A549 (cell line): ENCODE data around the gene FRMD1. TPM values are rescaled to one million over a fixed set of nuclear protein-coding genes. Genes with fewer than 3 reads are reported as not detected.

Experiments
- ATAC-seq, 2 experiments: fragments of 200-7000 bp in 1 of 2; fragments of >200 bp in 1 of 2; cut with Nextera tagmentation in 1 of 2; cut with Tn5 transposase in 1 of 2; 3 replicates each; pipeline versions ENCODE4 v1.8.0 to v1.9.1; 2018 to 2020; ENCODE audit warnings: mild to moderate bottlenecking in 1 of 2, moderate library complexity in 1 of 2
- CTCF ChIA-PET: fragments of 300-600 bp; sonication (Branson Sonifier 250); formaldehyde crosslinking; extraction: SDS; loops from one replicate; lab custom pipeline; 2021; ENCODE audit warnings: antibody characterized with exemption, inconsistent platforms; lab: Yijun Ruan, JAX
- POLR2A ChIA-PET: fragments of 350-600 bp; formaldehyde crosslinking; extraction: SDS; loops from one replicate; lab custom pipeline; 2021; ENCODE audit warnings: antibody characterized with exemption, inconsistent platforms; lab: Yijun Ruan, JAX
- DNase-seq, 2 experiments: peaks; one replicate each; pipeline versions ENCODE4 v3.0.0 to v3.0.0-alpha.2; 2011 to 2016; ENCODE audit warnings: low read depth in 1 of 2, low spot score in 1 of 2
- FAIRE-seq: peaks from 2 replicates; lab custom pipeline; 2011; peaks lifted over from hg19 to GRCh38; lab: Jason Lieb, UNC
- H3K27ac ChIP-seq, 2 experiments: fragments of >200 bp; sonication (Bioruptor Twin); formaldehyde crosslinking; 3 replicates each; pipeline ENCODE4 v1.5.1; 2016 to 2017
- H3K4me1 ChIP-seq: fragments of >200 bp; sonication (Bioruptor Twin); formaldehyde crosslinking; 3 replicates; pipeline ENCODE4 v1.6.1; 2016
- H3K4me2 ChIP-seq: fragments of >200 bp; sonication (Bioruptor Twin); formaldehyde crosslinking; 3 replicates; pipeline ENCODE4 v1.6.1; 2016
- H3K4me3 ChIP-seq: fragments of >200 bp; sonication (Bioruptor Twin); formaldehyde crosslinking; 3 replicates; pipeline ENCODE4 v1.5.1; 2016
- H3K9me3 ChIP-seq: fragments of >200 bp; sonication (Bioruptor Twin); formaldehyde crosslinking; 3 replicates; pipeline ENCODE4 v1.6.1; 2016
- ATOH8 ChIP-seq: fragments of 250-450 bp; sonication (Bioruptor Pico); IDR thresholded peaks from 2 replicates; pipeline ENCODE4 v1.5.0; 2020; ENCODE audit warnings: low read depth, mild to moderate bottlenecking, moderate library complexity
- BHLHE40 ChIP-seq: IDR thresholded peaks from 2 replicates; pipeline ENCODE4 v1.6.1; 2012; ENCODE audit warnings: low read depth, low read length, inconsistent platforms
- CTCF ChIP-seq: fragments of >200 bp; sonication (Bioruptor Twin); formaldehyde crosslinking; IDR thresholded peaks from 3 replicates; pipeline ENCODE4 v1.5.1; 2016
- ELK1 ChIP-seq: fragments of 150-350 bp; IDR thresholded peaks from 2 replicates; pipeline ENCODE4 v1.6.1; 2014; ENCODE audit warnings: low read depth, mild to moderate bottlenecking, low read length
- FOSL2 ChIP-seq, 2 experiments: fragments of 450-650 bp in 1 of 2; fragments of >200 bp in 1 of 2; sonication (Bioruptor Twin) in 1 of 2; formaldehyde crosslinking; IDR thresholded peaks; 2 replicates each; pipeline versions ENCODE4 v1.5.0 to v1.6.1; 2016 to 2020; ENCODE audit warnings: mild to moderate bottlenecking in 1 of 2, moderate library complexity in 1 of 2
- HOXB13 ChIP-seq: fragments of 250-450 bp; sonication (Bioruptor Pico); IDR thresholded peaks from 2 replicates; pipeline ENCODE4 v1.5.0; 2020; ENCODE audit warnings: low read depth, mild to moderate bottlenecking, moderate library complexity
- JUN ChIP-seq, 2 experiments: fragments of >200 bp; sonication (Bioruptor Twin); formaldehyde crosslinking; IDR thresholded peaks; 2 replicates in 1 of 2; 3 replicates in 1 of 2; pipeline ENCODE4 v1.6.1; 2016 to 2017
- JUNB ChIP-seq: fragments of >200 bp; sonication (Bioruptor Twin); formaldehyde crosslinking; IDR thresholded peaks from 2 replicates; pipeline ENCODE4 v1.6.1; 2016
- KDM5A ChIP-seq: fragments of 200-600 bp; sonication (generic); IDR thresholded peaks from 2 replicates; pipeline ENCODE4 v1.6.1; 2016; ENCODE audit warnings: antibody characterized with exemption, mild to moderate bottlenecking
- MAFK ChIP-seq: fragments of 450-650 bp; IDR thresholded peaks from 2 replicates; pipeline ENCODE4 v1.6.1; 2014; ENCODE audit not compliant: partially characterized antibody
- MAX ChIP-seq: IDR thresholded peaks from 2 replicates; pipeline ENCODE4 v1.6.1; 2012
- NPAS2 ChIP-seq: fragments of 250-450 bp; sonication (Bioruptor Pico); IDR thresholded peaks from 2 replicates; pipeline ENCODE4 v1.8.0; 2022; ENCODE audit warnings: mild to moderate bottlenecking, moderate library complexity, borderline replicate concordance
- RAD21 ChIP-seq, 2 experiments: fragments of >200 bp in 1 of 2; sonication (Bioruptor Twin) in 1 of 2; formaldehyde crosslinking in 1 of 2; IDR thresholded peaks in 1 of 2; conservative IDR thresholded peaks in 1 of 2; 2 replicates in 1 of 2; 3 replicates in 1 of 2; pipeline ENCODE4 v1.6.1; 2012 to 2018; ENCODE audit warnings: inconsistent platforms in 1 of 2
- RARB ChIP-seq: fragments of 250-450 bp; sonication (Bioruptor Pico); IDR thresholded peaks from 2 replicates; pipeline ENCODE4 v1.8.0; 2021; ENCODE audit warnings: mild to moderate bottlenecking, moderate library complexity
- REST ChIP-seq: fragments of 200-600 bp; sonication (generic); IDR thresholded peaks from 2 replicates; pipeline ENCODE4 v1.6.1; 2016; ENCODE audit warnings: antibody characterized with exemption, mild to moderate bottlenecking, moderate library complexity
- RFX5 ChIP-seq: fragments of 450-650 bp; IDR thresholded peaks from 2 replicates; pipeline ENCODE4 v1.7.1; 2014; ENCODE audit warnings: antibody characterized with exemption, mild to moderate bottlenecking, moderate library complexity
- SREBF2 ChIP-seq: fragments of 450-650 bp; IDR thresholded peaks from 2 replicates; pipeline ENCODE4 v1.6.1; 2014; ENCODE audit warnings: mild to moderate bottlenecking, moderate library complexity
- TP53 ChIP-seq: fragments of 250-450 bp; sonication (Bioruptor Pico); IDR thresholded peaks from 2 replicates; pipeline ENCODE4 v1.5.0; 2021; ENCODE audit warnings: mild to moderate bottlenecking, moderate library complexity
- ZC3H11A ChIP-seq: fragments of 450-650 bp; IDR thresholded peaks from 2 replicates; pipeline ENCODE4 v1.6.1; 2014; ENCODE audit warnings: antibody characterized with exemption, mild to moderate bottlenecking
- WGBS: methylation state at CpG from one replicate; pipeline ENCODE4 v1.1.6; 2017; ENCODE audit errors: missing lambda C conversion rate; 5-methylcytosine and 5-hydroxymethylcytosine counted together
- polyA plus RNA-seq, 4 experiments: library from polyadenylated mRNA; depleted of rRNA in 3 of 4; stranded (reverse); fragments of >200 nt; fragmentation: RNase III in 1 of 4; extraction: RNeasy Plus Mini Kit Qiagen cat#74134 plus additional on column Dnase treatment in 1 of 4; gene quantifications; 2 replicates in 3 of 4; 3 replicates in 1 of 4; pipeline ENCODE4 v1.2.3, GENCODE V29; 2011 to 2017

FRMD1 gene
- polyA plus RNA-seq, 2 of the 4 experiments (the other 2 are of a cell fraction) = not detected

- no peak for TF ChIP-seq REST
- TF ChIP-seq SREBF2 = no peak
- TF ChIP-seq, all 56 proteins: peak for 0
Measured at GRCh38 chr6:168015009-168015408, 64.0 kb downstream of the FRMD1 start (continued).

GRCh38 chr6:168014428-168014827 lies 64.6 kb downstream of the FRMD1 start:
- no peak for DNase-seq
- peaks cover 28% of the 10 kb centered on the region for H3K9me3 ChIP-seq
- POLR2A ChIA-PET = no interaction called here
- TF ChIP-seq MAFK = peak; percentile 14
- no peak for TF ChIP-seq MAX
- H3K4me3 ChIP-seq = no peak overlapping the region
- no peaks in the 10 kb centered on the region for H3K4me1 ChIP-seq
- no peak for FAIRE-seq
- CTCF ChIA-PET = no interaction called here
- 69% methylated on average over 6 of the region's 6 CpGs for WGBS
- no peak overlapping the region for H3K4me2 ChIP-seq
- no peak for ATAC-seq
- no peak overlapping the region for H3K27ac ChIP-seq

- TF ChIP-seq SREBF2 = no peak
- DNase-seq = no peak
- Histone ChIP-seq H3K4me1 (no peaks in the 10 kb centered on the region), H3K27ac (no peak overlapping the region), H3K9me3 (peaks cover 29% of the 10 kb centered on the region), H3K4me2 (no peak overlapping the region), H3K4me3 (no peak overlapping the region)
- no peak for ATAC-seq
- no peak for FAIRE-seq
- WGBS = 69% methylated on average over 6 of the region's 7 CpGs
- ChIA-PET CTCF (no interaction called here), POLR2A (no interaction called here)
Measured at GRCh38 chr6:168013250-168013915, 65.6 kb downstream of the FRMD1 start.

- H3K4me1 ChIP-seq = no peaks in the 10 kb centered on the region
- H3K4me2 ChIP-seq = no peak overlapping the region
- FAIRE-seq = no peak
- TF ChIP-seq NPAS2 (CRISPR knock-in tag) (no peak), ELK1 (no peak), MAFK (no peak), CTCF (no peak), RAD21 (conservative IDR thresholded peaks at IDR 0.05 in 1 of 2, IDR thresholded peaks at IDR 0.05 in 1 of 2) (no peak), HOXB13 (CRISPR knock-in tag) (no peak), RFX5 (no peak), RARB (CRISPR knock-in tag) (no peak), JUNB (no peak), BHLHE40 (no peak), TP53 (CRISPR knock-in tag) (no peak), JUN (IDR thresholded peaks at IDR 0.05) (no peak), KDM5A (no peak), ATOH8 (CRISPR knock-in tag) (no peak), FOSL2 (IDR thresholded peaks at IDR 0.05) (no peak), FOSL2 (CRISPR knock-in tag; IDR thresholded peaks at IDR 0.05) (no peak), ZC3H11A (no peak)
- POLR2A ChIA-PET = no interaction called here
- CTCF ChIA-PET = no interaction called here
- DNase-seq = no peak
- H3K9me3 ChIP-seq = peaks cover 31% of the 10 kb centered on the region
- no peak for ATAC-seq
- WGBS = 84% methylated on average over 7 of the region's 13 CpGs
- no peak overlapping the region for H3K27ac ChIP-seq
- no peak overlapping the region for H3K4me3 ChIP-seq
Measured at GRCh38 chr6:168012431-168013249, 66.4 kb downstream of the FRMD1 start.
